Coronary artery (tissue), 2 donors: ENCODE results near the gene HSPH1.

ENCODE experiments used
- DNase-seq: peaks from one replicate; pipeline ENCODE4 v3.0.0-alpha.2; 2017; ENCODE audit warnings: low spot score
- H3K27ac ChIP-seq, 2 donors: fragments of 200-600 bp; sonication (generic); one replicate each; pipeline ENCODE4 v1.5.1; 2016 to 2019
- H3K4me3 ChIP-seq: fragments of 200-600 bp; sonication (generic); 2 replicates; pipeline ENCODE4 v1.5.1; 2016; ENCODE audit warnings: mild to moderate bottlenecking, moderate library complexity
- CTCF ChIP-seq: fragments of 200-600 bp; sonication (generic); IDR thresholded peaks from one replicate; pipeline ENCODE4 v1.5.1; 2019; ENCODE audit warnings: antibody characterized with exemption

The HSPH1 gene

GRCh38 chr13:31150315-31150985 is 11.3 kb downstream of the HSPH1 start:
- no peak for TF ChIP-seq CTCF
- no peak for DNase-seq
- Histone ChIP-seq H3K27ac (no peak overlapping the region), H3K4me3 (no peak overlapping the region)

GRCh38 chr13:31149604-31150003 is 12.1 kb downstream of the HSPH1 start:
- H3K4me3 ChIP-seq, result no peak overlapping the region
- no peak for TF ChIP-seq CTCF
- DNase-seq, result no peak
- H3K27ac ChIP-seq, result no peak overlapping the region

- Histone ChIP-seq H3K27ac (no peak overlapping the region), H3K4me3 (no peak overlapping the region)
- no peak for DNase-seq
- TF ChIP-seq CTCF, result no peak
Measured at GRCh38 chr13:31145417-31145816, 16.3 kb downstream of the HSPH1 start.

GRCh38 chr13:31138515-31138914 is 23.2 kb downstream of the HSPH1 start:
- Histone ChIP-seq H3K4me3 (no peak overlapping the region), H3K27ac (no peak overlapping the region)
- no peak for DNase-seq
- no peak for TF ChIP-seq CTCF

GRCh38 chr13:31136724-31137123 is 25.0 kb downstream of the HSPH1 start:
- TF ChIP-seq CTCF, result no peak
- no peak overlapping the region for H3K27ac ChIP-seq
- no peak for DNase-seq
- no peak overlapping the region for H3K4me3 ChIP-seq

GRCh38 chr13:31134039-31134711 is 27.5 kb downstream of the HSPH1 start:
- Histone ChIP-seq H3K27ac (no peak overlapping the region), H3K4me3 (no peak overlapping the region)
- DNase-seq, result no peak
- TF ChIP-seq CTCF, result no peak

- Histone ChIP-seq H3K4me3 (no peak overlapping the region), H3K27ac (no peak overlapping the region)
- DNase-seq, result no peak
- TF ChIP-seq CTCF, result no peak
Measured at GRCh38 chr13:31133621-31134020, 28.1 kb downstream of the HSPH1 start.
